ENCODE results near the gene GPD2. TPM values are rescaled to one million over a fixed set of nuclear protein-coding genes. Genes with fewer than 3 reads are reported as not detected.

GPD2 gene
- total RNA-seq, 3 donors from 2014 or later, result 28.8 to 104 (median 79.6) TPM

DNA sequence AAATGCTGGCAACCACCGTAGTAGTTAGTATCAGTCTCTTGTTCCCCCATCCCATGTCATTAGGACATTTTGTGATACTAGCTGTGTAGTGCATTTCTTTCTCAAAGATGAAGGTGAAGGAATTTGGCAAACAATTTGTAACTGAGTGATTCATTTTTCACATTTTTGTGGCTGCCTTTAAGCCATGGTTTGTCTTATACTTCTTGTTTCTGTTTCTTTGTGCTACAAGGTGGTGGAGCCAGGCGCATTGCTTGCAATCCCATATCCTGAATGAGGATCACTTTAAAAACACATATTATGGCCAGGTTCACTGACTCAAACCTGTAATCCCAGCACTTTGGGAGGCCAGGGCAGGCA lies 40.6 kb downstream of the GPD2 start:
- intact Hi-C loops (cut with DNase I; ENCODE audit: low total_unique reads), result no loop called here
- TF ChIP-seq CTCF (IDR thresholded peaks at IDR 0.05) (no peak), POLR2AphosphoS5 (IDR thresholded peaks at IDR 0.05) (no peak), POLR2A (IDR thresholded peaks at IDR 0.05) (no peak)
- H3K27ac ChIP-seq, result peak overlapping the region; percentile 78 to 83

GRCh38 chr2:156480376-156480775 lies 44.2 kb downstream of the GPD2 start:
- no peaks in the 10 kb centered on the region for H3K27me3 ChIP-seq
- TF ChIP-seq POLR2AphosphoS5 (IDR thresholded peaks at IDR 0.05) (no peak), POLR2A (IDR thresholded peaks at IDR 0.05) (no peak), CTCF (IDR thresholded peaks at IDR 0.05) (no peak)

More for the DNA sequence above, 40.6 kb downstream of the GPD2 start:
- Histone ChIP-seq H3K4me1 (peaks cover 0 to 12% of the 10 kb centered on the region in 2 donors), H3K9me3 (no peaks in the 10 kb centered on the region), H3K36me3 (no peaks in the 10 kb centered on the region), H3K27me3 (no peaks in the 10 kb centered on the region), H3K4me3 (no peak overlapping the region)
- peak in 1 of 2 donors; percentile 27 for DNase-seq (ENCODE audit: low spot score in 2 of 2)

DNA sequence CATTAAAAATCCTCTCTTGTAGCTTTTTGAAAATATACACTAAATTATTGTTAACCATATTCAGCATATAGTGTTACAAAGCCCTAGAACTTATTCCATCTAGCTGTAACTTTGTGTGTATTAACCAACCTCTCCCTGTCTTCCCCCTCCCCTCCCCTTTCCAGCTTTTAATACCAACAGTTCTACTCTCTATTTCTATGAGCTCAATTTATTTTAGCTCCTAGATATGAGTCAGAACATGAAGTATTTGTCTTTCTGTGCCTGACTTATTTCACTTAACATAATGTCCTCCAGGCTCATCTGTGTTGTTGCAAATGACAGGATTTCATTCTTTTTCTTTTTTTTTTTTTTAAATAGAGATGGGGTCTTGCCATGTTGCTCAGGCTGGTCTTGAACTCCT lies 45.1 kb downstream of the GPD2 start:
- peaks cover 0 to 18% of the 10 kb centered on the region in 2 donors for H3K4me1 ChIP-seq
- peak overlapping the region in 1 of 2 donors; percentile 6 for H3K27ac ChIP-seq
- intact Hi-C loops (cut with DNase I; ENCODE audit: low total_unique reads), result no loop called here
- H3K9me3 ChIP-seq, result no peaks in the 10 kb centered on the region
- DNase-seq (ENCODE audit: low spot score in 2 of 2), result no peak
- H3K36me3 ChIP-seq, result no peaks in the 10 kb centered on the region
- no peak for TF ChIP-seq POLR2A (IDR thresholded peaks at IDR 0.05)
- TF ChIP-seq POLR2AphosphoS5 (IDR thresholded peaks at IDR 0.05), result no peak
- no peak for TF ChIP-seq CTCF (IDR thresholded peaks at IDR 0.05)
- H3K27me3 ChIP-seq, result no peaks in the 10 kb centered on the region
- no peak overlapping the region for H3K4me3 ChIP-seq

More at GRCh38 chr2:156480376-156480775, 44.2 kb downstream of the GPD2 start:
- Histone ChIP-seq H3K9me3 (no peaks in the 10 kb centered on the region), H3K4me3 (no peak overlapping the region), H3K36me3 (no peaks in the 10 kb centered on the region), H3K27ac (peak overlapping the region in 1 of 2 donors; percentile 8), H3K4me1 (peaks cover 0 to 19% of the 10 kb centered on the region in 2 donors)
- DNase-seq (ENCODE audit: low spot score in 2 of 2), result no peak
- intact Hi-C loops (cut with DNase I; ENCODE audit: low total_unique reads), result no loop called here

GRCh38 chr2:156483741-156484173 lies 47.6 kb downstream of the GPD2 start:
- TF ChIP-seq POLR2A (IDR thresholded peaks at IDR 0.05), result no peak
- TF ChIP-seq CTCF (IDR thresholded peaks at IDR 0.05), result no peak
- no peaks in the 10 kb centered on the region for H3K36me3 ChIP-seq
- peak overlapping the region in 1 of 3 donors; percentile 8 for H3K4me3 ChIP-seq
- H3K4me1 ChIP-seq, result peaks cover 0 to 7% of the 10 kb centered on the region in 2 donors
- intact Hi-C loops (cut with DNase I; ENCODE audit: low total_unique reads), result no loop called here
- no peaks in the 10 kb centered on the region for H3K27me3 ChIP-seq
- no peak for DNase-seq (ENCODE audit: low spot score in 2 of 2)
- peak overlapping the region in 1 of 2 donors; percentile 23 for H3K27ac ChIP-seq
- no peaks in the 10 kb centered on the region for H3K9me3 ChIP-seq

GRCh38 chr2:156486147-156486546 lies 50.0 kb downstream of the GPD2 start:
- intact Hi-C loops (cut with DNase I; ENCODE audit: low total_unique reads), result no loop called here
- Histone ChIP-seq H3K27ac (no peak overlapping the region), H3K4me1 (peaks cover 0 to 7% of the 10 kb centered on the region in 2 donors), H3K36me3 (no peaks in the 10 kb centered on the region), H3K9me3 (no peaks in the 10 kb centered on the region), H3K27me3 (no peaks in the 10 kb centered on the region), H3K4me3 (no peak overlapping the region)
- no peak for TF ChIP-seq POLR2A (IDR thresholded peaks at IDR 0.05)
- DNase-seq (ENCODE audit: low spot score in 2 of 2), result no peak

- no peaks in the 10 kb centered on the region for H3K36me3 ChIP-seq
- H3K4me1 ChIP-seq, result peaks cover 0 to 7% of the 10 kb centered on the region in 2 donors
- no peak for DNase-seq (ENCODE audit: low spot score in 2 of 2)
- H3K4me3 ChIP-seq, result no peak overlapping the region
- TF ChIP-seq POLR2AphosphoS5 (IDR thresholded peaks at IDR 0.05) (no peak), POLR2A (IDR thresholded peaks at IDR 0.05) (no peak)
- no peaks in the 10 kb centered on the region for H3K27me3 ChIP-seq
- no peak overlapping the region for H3K27ac ChIP-seq
- intact Hi-C loops (cut with DNase I; ENCODE audit: low total_unique reads), result no loop called here
- no peaks in the 10 kb centered on the region for H3K9me3 ChIP-seq
These were observed 50.4 kb downstream of the GPD2 start for GRCh38 chr2:156486614-156487013.

Measured in breast epithelium (tissue), 4 donors.